Measurements from ENCODE around the gene ST6GALNAC4.

DNA sequence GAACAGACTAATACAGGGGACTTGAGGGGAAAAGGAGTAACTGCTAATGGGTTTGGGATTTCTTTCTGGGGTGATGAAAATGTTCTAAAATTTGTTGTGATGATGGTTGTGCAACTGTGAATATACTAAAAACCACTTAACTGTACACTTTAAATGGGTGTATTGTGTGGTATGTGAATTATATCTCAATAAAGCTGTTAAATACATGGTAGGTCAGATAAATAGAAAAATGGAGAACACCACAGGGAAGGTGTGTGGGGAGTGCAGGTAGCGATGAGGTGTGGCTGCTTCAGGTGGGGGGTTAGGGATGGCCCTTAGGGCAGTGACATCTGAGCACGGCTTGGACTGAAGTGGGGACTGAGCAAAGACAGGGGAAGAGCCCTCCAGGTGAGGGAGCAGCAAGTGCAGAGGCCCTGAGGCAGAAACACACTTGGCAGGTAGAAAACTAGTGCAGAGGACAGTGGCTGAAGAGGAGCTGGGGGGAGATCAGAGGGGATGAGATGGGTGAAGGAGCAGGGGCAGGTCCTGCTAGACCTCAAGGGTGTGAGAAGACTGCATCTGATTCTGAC lies 43.1 kb upstream of the ST6GALNAC4 start:
- no peak for TF ChIP-seq POLR2A (IDR thresholded peaks at IDR 0.05; ENCODE audit: low read depth, low read length)
- TF ChIP-seq POLR2AphosphoS5 (IDR thresholded peaks at IDR 0.05; ENCODE audit: low read depth, low read length): no peak
